ENCODE data around the gene ZNF33B.

Gene ZNF33B

GRCh38 chr10:42645103-42645502, 6.7 kb upstream of the ZNF33B start:
- no peaks in the 10 kb centered on the region for H3K27me3 ChIP-seq
- no peak for TF ChIP-seq CTCF (IDR thresholded peaks at IDR 0.05)
- no peak overlapping the region for H3K4me3 ChIP-seq (ENCODE audit: low read depth in 1 of 2, low read length in 1 of 2)
- no peaks in the 10 kb centered on the region for H3K36me3 ChIP-seq
- no peaks in the 10 kb centered on the region for H3K4me1 ChIP-seq (ENCODE audit: control insufficient read depth in 1 of 2, insufficient read depth in 1 of 2, low read depth in 1 of 2, low read length in 1 of 2)
- H3K27ac ChIP-seq = no peak overlapping the region
- H3K9me3 ChIP-seq = no peaks in the 10 kb centered on the region

DNA sequence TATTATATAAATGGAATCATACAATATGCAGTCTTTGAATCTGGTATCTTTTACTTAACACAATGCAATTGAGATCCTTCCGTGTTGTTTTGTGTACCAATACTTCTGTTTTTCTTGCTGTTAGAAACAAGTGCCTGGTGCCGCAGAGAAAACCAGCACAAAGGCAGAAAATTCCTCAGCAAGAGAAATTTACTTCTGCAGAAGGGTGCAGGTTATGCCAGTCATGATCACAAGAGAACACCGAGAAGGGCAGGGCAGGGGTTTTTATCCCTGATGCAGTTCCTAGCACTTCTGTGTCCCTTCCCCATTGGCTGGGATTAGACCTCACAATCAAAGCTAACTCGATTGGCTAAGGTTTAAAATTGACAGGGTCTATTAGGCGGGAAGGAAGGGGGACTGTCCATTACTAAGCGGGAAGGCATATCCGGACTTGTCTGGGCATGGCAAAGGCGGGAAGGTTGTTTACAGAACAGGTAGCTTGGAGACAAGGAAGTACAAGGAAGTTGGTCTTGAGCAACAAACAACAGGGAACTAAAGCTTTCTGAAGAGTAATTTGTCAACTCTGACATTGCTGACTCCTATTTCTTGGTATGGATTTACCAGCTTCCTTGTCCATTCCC, 2.4 kb upstream of the ZNF33B start:
- H3K27me3 ChIP-seq = no peaks in the 10 kb centered on the region
- no peak overlapping the region for H3K27ac ChIP-seq
- no peaks in the 10 kb centered on the region for H3K9me3 ChIP-seq
- no peak overlapping the region for H3K4me3 ChIP-seq (ENCODE audit: low read depth in 1 of 2, low read length in 1 of 2)
- TF ChIP-seq CTCF (IDR thresholded peaks at IDR 0.05) = no peak
- H3K4me1 ChIP-seq (ENCODE audit: control insufficient read depth in 1 of 2, insufficient read depth in 1 of 2, low read depth in 1 of 2, low read length in 1 of 2) = peaks cover 18 to 20% of the 10 kb centered on the region in 2 experiments
- no peaks in the 10 kb centered on the region for H3K36me3 ChIP-seq

- no peak for TF ChIP-seq CTCF (IDR thresholded peaks at IDR 0.05)
- H3K4me3 ChIP-seq (ENCODE audit: low read depth in 1 of 2, low read length in 1 of 2) = peak overlapping the region; percentile 75 to 93
- no peaks in the 10 kb centered on the region for H3K36me3 ChIP-seq
- H3K27me3 ChIP-seq = no peaks in the 10 kb centered on the region
- peak overlapping the region; percentile 87 for H3K27ac ChIP-seq
- peaks cover 18 to 20% of the 10 kb centered on the region in 2 experiments for H3K4me1 ChIP-seq (ENCODE audit: control insufficient read depth in 1 of 2, insufficient read depth in 1 of 2, low read depth in 1 of 2, low read length in 1 of 2)
- no peaks in the 10 kb centered on the region for H3K9me3 ChIP-seq
These were observed 476 bp upstream of the ZNF33B start for GRCh38 chr10:42638821-42639270.

- Histone ChIP-seq H3K36me3 (peaks cover 5% of the 10 kb centered on the region), H3K27ac (peak overlapping the region; percentile 87), H3K27me3 (no peaks in the 10 kb centered on the region), H3K4me3 (ENCODE audit: low read depth in 1 of 2, low read length in 1 of 2) (peak overlapping the region; percentile 75 to 93), H3K4me1 (ENCODE audit: control insufficient read depth in 1 of 2, insufficient read depth in 1 of 2, low read depth in 1 of 2, low read length in 1 of 2) (peaks cover 18 to 20% of the 10 kb centered on the region in 2 experiments), H3K9me3 (no peaks in the 10 kb centered on the region)
- no peak for TF ChIP-seq CTCF (IDR thresholded peaks at IDR 0.05)
These were observed 719 bp downstream of the ZNF33B start for GRCh38 chr10:42637648-42638054.

DNA sequence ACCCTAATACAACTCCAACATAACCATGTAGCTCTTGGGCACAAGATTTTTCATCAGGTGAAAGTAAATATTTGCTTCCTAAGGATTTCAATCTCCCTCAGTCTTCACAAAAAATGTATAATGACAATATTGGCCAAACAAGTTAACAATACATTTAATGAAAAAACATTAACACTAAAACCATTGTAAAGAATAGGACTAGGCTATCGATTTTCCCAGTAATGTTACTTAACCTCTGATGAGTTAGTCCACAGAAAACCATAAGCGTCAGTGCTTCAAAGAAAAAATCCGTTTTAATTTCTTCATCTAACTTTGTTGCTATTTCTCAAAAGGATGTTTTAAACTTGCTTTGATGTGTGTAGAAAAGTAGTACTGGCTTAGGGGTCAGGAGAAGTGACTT, 1.2 kb downstream of the ZNF33B start:
- Histone ChIP-seq H3K9me3 (no peaks in the 10 kb centered on the region), H3K36me3 (peaks cover 10% of the 10 kb centered on the region), H3K4me1 (ENCODE audit: control insufficient read depth in 1 of 2, insufficient read depth in 1 of 2, low read depth in 1 of 2, low read length in 1 of 2) (peaks cover 18 to 20% of the 10 kb centered on the region in 2 experiments), H3K4me3 (ENCODE audit: low read depth in 1 of 2, low read length in 1 of 2) (peak overlapping the region; percentile 75 to 93), H3K27me3 (no peaks in the 10 kb centered on the region), H3K27ac (peak overlapping the region; percentile 87)
- TF ChIP-seq CTCF (IDR thresholded peaks at IDR 0.05) = no peak
